RPMI8226 (cell line): ENCODE data around the gene ADAMTS3.

ENCODE experiments used
- DNase-seq: peaks from one replicate; pipeline ENCODE4 v3.0.0-alpha.2; 2015

The ADAMTS3 gene

DNA sequence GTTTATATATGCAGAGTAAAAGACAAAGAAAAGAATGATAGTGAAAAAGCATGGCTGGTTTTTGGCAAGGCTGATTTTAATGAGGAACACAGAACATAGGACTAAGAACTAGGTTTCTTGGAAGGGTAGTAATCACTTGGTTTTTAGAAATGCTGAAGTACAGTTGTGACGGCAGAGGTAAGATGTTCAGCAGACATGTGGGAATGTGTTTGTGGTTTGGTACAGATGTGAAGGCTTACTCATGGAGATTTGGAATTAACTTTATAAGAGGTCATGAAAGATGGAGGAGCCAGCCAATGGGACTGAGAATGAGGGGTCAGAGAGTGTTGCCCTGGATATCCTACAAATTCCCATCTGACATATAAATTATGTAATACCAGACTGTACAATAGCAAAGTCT lies 293.6 kb downstream of the ADAMTS3 start:
- no peak for DNase-seq

DNA sequence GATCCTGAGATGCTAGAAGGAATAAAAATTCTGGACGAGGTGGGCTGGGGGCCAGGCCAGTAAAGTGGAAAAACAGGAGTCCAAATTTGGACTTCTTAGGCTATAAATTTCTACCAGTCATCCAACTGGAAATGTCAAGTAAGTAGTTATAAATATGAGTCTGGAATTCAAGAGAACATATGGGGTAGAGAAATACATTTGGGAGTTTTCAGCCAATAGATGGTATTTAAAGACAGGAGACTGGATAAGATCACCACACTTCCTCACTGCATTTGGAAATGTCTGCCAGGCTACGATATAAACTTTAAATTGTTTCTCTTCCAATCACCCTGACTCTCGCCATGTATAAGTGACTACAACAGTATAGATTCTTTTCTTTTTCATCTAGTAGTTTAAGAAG lies 294.8 kb downstream of the ADAMTS3 start:
- no peak for DNase-seq

DNA sequence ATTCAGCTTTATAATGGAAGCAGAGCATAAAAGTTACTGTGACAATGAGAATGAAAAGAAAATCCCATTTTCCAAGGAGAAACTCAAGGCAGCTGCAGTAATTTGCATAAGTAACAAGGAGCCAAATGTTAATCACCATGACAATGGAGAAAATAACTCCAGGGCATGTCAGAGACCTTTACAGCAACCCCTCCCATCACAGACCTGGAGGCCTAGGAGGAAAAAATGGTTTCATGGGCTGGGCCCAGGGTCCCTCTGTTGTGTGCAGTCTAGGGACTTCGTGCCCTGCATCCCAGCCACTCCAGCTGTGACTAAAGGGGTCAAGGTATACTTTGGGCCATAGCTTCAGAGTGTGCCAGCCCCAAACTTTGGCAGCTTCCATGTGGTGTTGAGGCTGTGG lies 313.8 kb downstream of the ADAMTS3 start:
- DNase-seq: no peak

DNA sequence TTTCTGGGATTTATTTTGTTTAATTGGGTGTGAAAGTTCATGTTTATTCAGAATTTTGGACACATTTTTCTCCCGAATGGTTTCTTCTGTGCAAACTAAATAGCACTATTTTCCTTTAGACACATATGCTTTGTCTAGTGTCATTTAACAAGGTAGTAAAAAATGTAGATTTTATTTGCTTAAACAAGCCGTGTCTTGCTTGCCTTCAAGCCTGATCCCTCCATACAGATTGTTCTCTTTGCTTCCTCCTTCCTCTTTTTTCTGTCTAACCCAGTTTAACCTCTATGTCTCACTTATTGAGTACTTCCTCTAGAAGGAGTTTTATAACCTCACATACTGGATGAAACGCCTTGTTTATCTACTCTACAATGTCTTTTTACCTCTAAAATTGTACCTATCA lies 325.4 kb downstream of the ADAMTS3 start:
- DNase-seq: no peak

DNA sequence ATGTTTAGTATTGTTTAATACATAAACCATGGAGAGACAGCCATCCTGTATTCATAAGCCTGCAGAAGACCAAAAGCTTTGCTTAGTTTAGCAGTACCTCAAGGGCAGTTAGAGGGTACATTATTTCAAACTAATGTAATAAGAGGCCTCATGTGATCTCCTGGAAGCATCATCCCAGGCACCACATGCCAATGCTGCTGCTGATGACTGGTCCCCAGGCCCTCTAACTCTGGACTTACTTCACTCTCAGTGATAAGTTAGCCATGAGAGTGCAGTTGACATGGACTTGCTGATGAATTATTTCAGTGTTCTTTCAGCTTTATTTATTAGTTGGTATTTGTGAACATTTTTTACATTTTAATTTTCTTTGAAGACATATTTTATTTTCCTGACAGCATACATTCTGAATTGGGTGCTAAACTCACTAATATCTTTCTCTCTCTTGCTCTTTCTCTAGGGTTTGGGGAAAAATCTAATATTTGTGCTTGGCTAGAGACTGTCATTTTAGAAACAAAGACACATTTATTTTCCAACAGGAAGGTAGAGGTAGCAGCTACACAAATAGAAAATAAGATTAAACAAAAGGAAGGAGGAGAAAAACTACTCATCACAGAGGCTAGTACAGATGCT lies 329.4 kb downstream of the ADAMTS3 start:
- DNase-seq: no peak
